ENCODE measurements around the gene RPL26.

GRCh38 chr17:8365143-8365542, 17.9 kb downstream of the RPL26 start:
- TF ChIP-seq CTCF (IDR thresholded peaks at IDR 0.05; ENCODE audit: extremely low read depth in 1 of 2, insufficient read depth in 1 of 2, low read depth in 1 of 2, low read length in 2 of 2) (no peak), MAX (IDR thresholded peaks at IDR 0.05; ENCODE audit: insufficient read depth, insufficient read length) (no peak), FOS (IDR thresholded peaks at IDR 0.05; ENCODE audit: borderline replicate concordance, insufficient read depth, low read length) (peak; percentile 25), POLR2A (IDR thresholded peaks at IDR 0.05; ENCODE audit: low read depth, low read length) (no peak)

Data from endothelial cell of umbilical vein (primary cell).